Testis (tissue), 2 donors: ENCODE results near the gene ABHD15.

Experiments used
- POLR2A ChIP-seq: fragments of 450-650 bp; IDR thresholded peaks from one replicate; pipeline ENCODE4 v1.6.1; 2017; ENCODE audit warnings: antibody characterized with exemption, mild to moderate bottlenecking, moderate library complexity
- TF ChIP-seq, protein P1 (sequence below), 3 experiments: fragments of 450-650 bp in 2 of 3; fragments of 200-600 bp in 1 of 3; sonication (generic) in 1 of 3; IDR thresholded peaks; one replicate each; pipeline ENCODE4 v1.5.1; 2016 to 2019; ENCODE audit warnings: antibody characterized with exemption in 3 of 3, mild to moderate bottlenecking in 2 of 3, moderate library complexity in 1 of 3

DNA sequence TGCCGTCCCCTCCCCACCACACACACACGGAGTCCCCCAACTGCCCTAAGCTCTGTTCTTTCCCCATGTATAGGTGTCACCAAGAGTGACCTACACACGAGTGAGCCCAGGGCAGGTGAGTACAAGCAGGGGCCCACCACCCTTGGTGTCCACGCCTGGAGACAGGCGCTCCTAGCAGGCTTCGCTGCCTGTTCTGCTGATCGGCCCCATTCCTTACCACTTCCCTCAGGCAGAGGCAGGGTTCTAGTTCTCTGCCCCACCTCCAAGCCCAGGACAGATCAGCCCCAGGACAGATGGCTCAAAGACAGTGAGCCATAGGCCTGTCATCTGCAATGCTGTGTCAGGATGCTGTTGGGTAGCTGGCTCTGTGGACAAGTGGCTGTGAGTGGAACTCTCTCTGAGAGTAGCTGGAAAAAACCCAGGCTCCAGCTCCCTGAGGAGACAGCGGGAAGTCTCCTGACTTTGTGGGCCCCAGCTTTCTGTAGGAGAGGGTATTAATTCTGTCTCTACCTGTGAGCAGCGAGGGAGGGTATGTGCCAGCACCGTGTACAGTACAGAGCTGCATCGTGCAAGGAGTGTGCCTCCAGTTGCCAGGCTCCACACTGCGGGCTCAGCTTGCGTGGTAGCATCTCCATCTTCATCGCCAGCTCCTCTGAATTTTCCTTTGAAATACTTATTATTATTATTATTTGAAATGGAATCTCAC is 2.6 kb upstream of the ABHD15 start:
- TF ChIP-seq, protein P1, sequence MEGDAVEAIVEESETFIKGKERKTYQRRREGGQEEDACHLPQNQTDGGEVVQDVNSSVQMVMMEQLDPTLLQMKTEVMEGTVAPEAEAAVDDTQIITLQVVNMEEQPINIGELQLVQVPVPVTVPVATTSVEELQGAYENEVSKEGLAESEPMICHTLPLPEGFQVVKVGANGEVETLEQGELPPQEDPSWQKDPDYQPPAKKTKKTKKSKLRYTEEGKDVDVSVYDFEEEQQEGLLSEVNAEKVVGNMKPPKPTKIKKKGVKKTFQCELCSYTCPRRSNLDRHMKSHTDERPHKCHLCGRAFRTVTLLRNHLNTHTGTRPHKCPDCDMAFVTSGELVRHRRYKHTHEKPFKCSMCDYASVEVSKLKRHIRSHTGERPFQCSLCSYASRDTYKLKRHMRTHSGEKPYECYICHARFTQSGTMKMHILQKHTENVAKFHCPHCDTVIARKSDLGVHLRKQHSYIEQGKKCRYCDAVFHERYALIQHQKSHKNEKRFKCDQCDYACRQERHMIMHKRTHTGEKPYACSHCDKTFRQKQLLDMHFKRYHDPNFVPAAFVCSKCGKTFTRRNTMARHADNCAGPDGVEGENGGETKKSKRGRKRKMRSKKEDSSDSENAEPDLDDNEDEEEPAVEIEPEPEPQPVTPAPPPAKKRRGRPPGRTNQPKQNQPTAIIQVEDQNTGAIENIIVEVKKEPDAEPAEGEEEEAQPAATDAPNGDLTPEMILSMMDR (IDR thresholded peaks at IDR 0.05) = no peak
- no peak for TF ChIP-seq POLR2A
